Caco-2 (cell line): ENCODE measurements around the gene EIF2S1. TPM values are rescaled to one million over a fixed set of nuclear protein-coding genes. Genes with fewer than 3 reads are reported as not detected.

ENCODE experiments used
- BruUV-seq: library from RNA; stranded (reverse); fragments of 400-500 nt; replicated peaks from 2 replicates; lab custom pipeline; 2021; lab: Mats Ljungman, UMichigan
- CTCF ChIA-PET: fragments of 300-600 bp; sonication (Branson Sonifier 250); formaldehyde crosslinking; loops from one replicate; lab custom pipeline; 2022; ENCODE audit warnings: antibody characterized with exemption; lab: Charles Lee
- POLR2A ChIA-PET: fragments of 300-600 bp; sonication (Branson Sonifier 250); formaldehyde crosslinking; loops from one replicate; lab custom pipeline; 2022; ENCODE audit warnings: antibody characterized with exemption; lab: Charles Lee
- DNase-seq, 2 experiments: peaks; one replicate each; pipeline versions ENCODE4 v3.0.0 to v3.0.0-alpha.2; 2020 to 2022
- H3K27me3 ChIP-seq: replicated peaks from 2 replicates; pipeline ENCODE4 v1.6.0; 2011; ENCODE audit warnings: low read length; ENCODE audit not compliant: control insufficient read depth, insufficient read depth
- H3K36me3 ChIP-seq: 2 replicates; pipeline ENCODE4 v1.5.1; 2011; ENCODE audit warnings: low read length; ENCODE audit not compliant: control insufficient read depth, insufficient read depth
- H3K4me1 ChIP-seq: fragments of 250-450 bp; sonication (Bioruptor Pico); 2 replicates; pipeline ENCODE4 v1.5.1; 2020; ENCODE audit warnings: mild to moderate bottlenecking
- H3K4me3 ChIP-seq: 2 replicates; pipeline ENCODE4 v1.5.1; 2011; ENCODE audit warnings: low read depth, mild to moderate bottlenecking, control low read depth, low read length
- H3K9me3 ChIP-seq: fragments of 250-450 bp; sonication (Bioruptor Pico); 2 replicates; pipeline ENCODE4 v1.5.1; 2020; ENCODE audit warnings: mild to moderate bottlenecking, moderate library complexity
- H3K27ac Mint-ChIP-seq: one replicate; pipeline ENCODE4 v1.8.0; 2022; ENCODE audit warnings: mixed read lengths; ENCODE audit not compliant: unreplicated experiment
- H3K27me3 Mint-ChIP-seq: one replicate; pipeline ENCODE4 v1.8.0; 2022; ENCODE audit warnings: mixed read lengths; ENCODE audit not compliant: insufficient read depth, unreplicated experiment
- H3K36me3 Mint-ChIP-seq: one replicate; pipeline ENCODE4 v1.8.0; 2022; ENCODE audit warnings: mild to moderate bottlenecking, mixed read lengths; ENCODE audit not compliant: insufficient read depth, unreplicated experiment
- H3K4me1 Mint-ChIP-seq: one replicate; pipeline ENCODE4 v1.8.0; 2022; ENCODE audit warnings: low read depth, mixed read lengths; ENCODE audit not compliant: unreplicated experiment
- H3K4me3 Mint-ChIP-seq: one replicate; pipeline ENCODE4 v1.8.0; 2022; ENCODE audit warnings: mild to moderate bottlenecking, moderate library complexity, mixed read lengths; ENCODE audit not compliant: unreplicated experiment
- H3K9me3 Mint-ChIP-seq: one replicate; pipeline ENCODE4 v1.8.0; 2022; ENCODE audit warnings: mixed read lengths; ENCODE audit not compliant: unreplicated experiment
- CTCF ChIP-seq, 2 experiments: fragments of 200-600 bp in 1 of 2; IDR thresholded peaks; 1 replicate in 1 of 2; 2 replicates in 1 of 2; pipeline versions ENCODE4 v1.5.1 to v1.8.0; 2011 to 2022; ENCODE audit warnings: antibody characterized with exemption in 1 of 2, control low read depth in 1 of 2, inconsistent platforms in 1 of 2, low read depth in 1 of 2, low read length in 1 of 2, mild to moderate bottlenecking in 1 of 2, moderate library complexity in 1 of 2; ENCODE audit not compliant: insufficient read depth in 1 of 2, severe bottlenecking in 1 of 2, unreplicated experiment in 1 of 2
- intact Hi-C: fragments of 100-400 bp; cut with micrococcal nuclease; formaldehyde crosslinking; loops from one replicate; pipeline ENCODE4 v1.10.0; 2022; ENCODE audit not compliant: unreplicated experiment
- total RNA-seq: library from RNA; stranded (reverse); gene quantifications from 2 replicates; pipeline ENCODE4 v1.2.3, GENCODE V29; 2022

The EIF2S1 gene
- total RNA-seq, 1 experiment from 2014 or later: 144 TPM

- DNase-seq: no peak
- intact Hi-C loops: no loop called here
- Mint-ChIP-seq H3K4me3 (no peak overlapping the region), H3K36me3 (peaks cover 36% of the 10 kb centered on the region), H3K27ac (no peak overlapping the region), H3K4me1 (peaks cover 13% of the 10 kb centered on the region), H3K9me3 (peaks cover 10% of the 10 kb centered on the region), H3K27me3 (no peaks in the 10 kb centered on the region)
- Histone ChIP-seq H3K4me1 (peaks cover 22% of the 10 kb centered on the region), H3K4me3 (no peak overlapping the region), H3K27me3 (no peaks in the 10 kb centered on the region), H3K9me3 (no peaks in the 10 kb centered on the region), H3K36me3 (no peaks in the 10 kb centered on the region; the same call in none of the 2 replicates)
- CTCF ChIA-PET: no interaction called here
- TF ChIP-seq CTCF (IDR thresholded peaks at IDR 0.05; ENCODE audit: insufficient read depth in 1 of 2, low read depth in 1 of 2, low read length in 1 of 2, severe bottlenecking in 1 of 2, unreplicated experiment in 1 of 2): no peak
- BruUV-seq: no TSS peak
- POLR2A ChIA-PET: no interaction called here
Measured at GRCh38 chr14:67393689-67394088, 33.6 kb downstream of the EIF2S1 start.

GRCh38 chr14:67395086-67395875 lies 35.2 kb downstream of the EIF2S1 start:
- no peaks in the 10 kb centered on the region for H3K27me3 Mint-ChIP-seq
- no peak overlapping the region for H3K4me3 Mint-ChIP-seq
- ChIA-PET CTCF (interaction anchor here (1.0 kb wide), 1 partner anchor 36 kb away, joined by 3 read pairs; the partner anchor contains the start of gene ATP6V1D), POLR2A (no interaction called here)
- Histone ChIP-seq H3K4me3 (no peak overlapping the region), H3K9me3 (no peaks in the 10 kb centered on the region), H3K27me3 (no peaks in the 10 kb centered on the region), H3K36me3 (no peaks in the 10 kb centered on the region; the same call in none of the 2 replicates), H3K4me1 (peaks cover 22% of the 10 kb centered on the region)
- H3K36me3 Mint-ChIP-seq: peaks cover 31% of the 10 kb centered on the region
- H3K27ac Mint-ChIP-seq: peak overlapping the region; percentile 93
- H3K9me3 Mint-ChIP-seq: peaks cover 10% of the 10 kb centered on the region
- BruUV-seq: no TSS peak
- intact Hi-C loops: no loop called here
- H3K4me1 Mint-ChIP-seq: peaks cover 21% of the 10 kb centered on the region
- no peak for TF ChIP-seq CTCF (IDR thresholded peaks at IDR 0.05; ENCODE audit: insufficient read depth in 1 of 2, low read depth in 1 of 2, low read length in 1 of 2, severe bottlenecking in 1 of 2, unreplicated experiment in 1 of 2)
- DNase-seq: no peak

GRCh38 chr14:67395876-67396189 lies 35.7 kb downstream of the EIF2S1 start:
- peaks cover 21% of the 10 kb centered on the region for H3K4me1 Mint-ChIP-seq
- intact Hi-C loops: no loop called here
- peaks cover 10% of the 10 kb centered on the region for H3K9me3 Mint-ChIP-seq
- CTCF ChIA-PET: interaction anchor here (0.8 to 1.0 kb wide), 2 partner anchors 36 to 131 kb away, joined by 3 read pairs; partner anchors contain the start of gene ATP6V1D
- Histone ChIP-seq H3K9me3 (no peaks in the 10 kb centered on the region), H3K27me3 (no peaks in the 10 kb centered on the region), H3K4me1 (peaks cover 22% of the 10 kb centered on the region), H3K36me3 (no peaks in the 10 kb centered on the region), H3K4me3 (no peak overlapping the region)
- no peak for DNase-seq
- no peak for TF ChIP-seq CTCF (IDR thresholded peaks at IDR 0.05; ENCODE audit: insufficient read depth in 1 of 2, low read depth in 1 of 2, low read length in 1 of 2, severe bottlenecking in 1 of 2, unreplicated experiment in 1 of 2)
- peaks cover 30% of the 10 kb centered on the region for H3K36me3 Mint-ChIP-seq
- BruUV-seq: no TSS peak
- POLR2A ChIA-PET: no interaction called here
- peak overlapping the region; percentile 93 for H3K27ac Mint-ChIP-seq
- H3K4me3 Mint-ChIP-seq: no peak overlapping the region
- no peaks in the 10 kb centered on the region for H3K27me3 Mint-ChIP-seq
